ENCODE measurements around the gene TMEM51. TPM values are rescaled to one million over a fixed set of nuclear protein-coding genes. Genes with fewer than 3 reads are reported as not detected.

TMEM51 gene
- total and polyA plus RNA-seq, 5 donors from 2014 or later = not detected

DNA sequence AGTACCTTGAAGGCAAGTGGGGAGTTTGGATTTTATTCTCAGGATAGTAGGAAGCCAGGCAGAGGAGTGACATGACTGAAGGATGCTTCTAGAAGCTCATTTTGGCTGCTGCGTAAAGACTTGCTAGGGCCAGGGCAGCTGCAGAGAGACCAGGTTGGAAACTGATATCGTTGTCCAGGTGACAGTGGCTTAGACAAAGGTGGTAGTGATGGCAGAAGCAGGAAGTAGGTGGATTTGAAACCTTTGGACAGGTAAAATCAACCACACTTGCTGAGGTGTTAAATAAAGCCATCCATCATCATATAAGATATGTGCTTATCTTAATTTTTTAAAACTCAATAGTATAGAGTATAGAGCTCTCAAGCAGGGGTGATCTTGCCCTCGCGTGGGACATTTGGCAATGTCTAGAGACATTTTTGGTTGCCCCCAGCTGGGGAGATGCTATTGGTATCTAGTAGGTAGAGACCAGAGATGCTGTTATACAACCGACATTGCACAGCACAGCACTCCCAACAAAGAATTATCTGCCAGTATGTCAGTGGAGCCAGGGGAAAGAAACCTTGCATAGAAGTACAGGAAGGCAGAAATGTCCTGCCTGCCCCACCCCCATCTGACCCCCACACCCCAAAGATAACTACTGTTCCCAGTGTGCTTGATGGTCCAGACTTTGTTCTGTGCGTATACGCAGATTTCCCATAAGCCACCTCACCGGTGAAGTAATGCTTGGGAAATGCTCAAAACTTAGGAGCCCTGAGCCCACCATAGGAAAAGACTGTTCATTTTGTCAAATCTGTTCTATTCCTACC, 31.1 kb downstream of the TMEM51 start:
- no peak overlapping the region for H3K4me3 ChIP-seq (ENCODE audit: low read depth, low read length)
- H3K27me3 ChIP-seq (ENCODE audit: control insufficient read depth, insufficient read depth, low read length) = no peaks in the 10 kb centered on the region
- no peaks in the 10 kb centered on the region for H3K4me1 ChIP-seq (ENCODE audit: control insufficient read depth, insufficient read depth, low read length, poor library complexity, severe bottlenecking)
- H3K27ac Mint-ChIP-seq = no peak overlapping the region
- no peak overlapping the region for H3K4me3 Mint-ChIP-seq
- H3K36me3 ChIP-seq (ENCODE audit: control insufficient read depth, insufficient read depth, low read length) = no peaks in the 10 kb centered on the region
- no peaks in the 10 kb centered on the region for H3K9me3 Mint-ChIP-seq
- H3K27ac ChIP-seq (ENCODE audit: insufficient read depth, low read length, poor library complexity, severe bottlenecking) = no peak overlapping the region
- H3K36me3 Mint-ChIP-seq = no peaks in the 10 kb centered on the region
- peaks cover 0 to 2% (median 0%) of the 10 kb centered on the region in 4 donors for H3K4me1 Mint-ChIP-seq
- no peaks in the 10 kb centered on the region for H3K9me3 ChIP-seq (ENCODE audit: control insufficient read depth in 2 of 2, low read length in 2 of 2)
- DNase-seq (no peak), ATAC-seq (ENCODE audit: low read depth in 2 of 2) (no peak)
- H3K27me3 Mint-ChIP-seq = peaks cover 5% of the 10 kb centered on the region

DNA sequence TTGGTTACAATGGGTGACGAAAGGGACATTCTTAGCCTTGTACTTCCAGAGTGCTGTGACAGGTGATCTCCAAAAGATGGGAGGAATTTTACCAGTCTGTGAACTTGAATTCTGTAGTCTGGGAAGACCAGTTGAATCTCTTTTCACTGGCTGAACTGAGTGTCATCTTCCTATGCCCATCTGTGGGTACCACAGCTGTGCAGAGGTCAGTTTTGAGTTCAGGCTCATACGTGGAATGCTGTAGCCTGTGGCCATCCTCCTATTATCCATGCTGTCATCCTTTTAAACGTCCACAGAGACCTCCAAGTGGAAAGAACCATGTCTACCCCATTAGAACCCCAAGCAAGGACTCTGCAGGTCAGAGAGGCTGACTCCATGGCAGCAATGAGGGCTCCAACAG, 32.1 kb downstream of the TMEM51 start:
- no peak for ATAC-seq (ENCODE audit: low read depth in 2 of 2)
- H3K27ac Mint-ChIP-seq = no peak overlapping the region
- no peak overlapping the region for H3K4me3 Mint-ChIP-seq
- no peak for DNase-seq
- Histone ChIP-seq H3K27ac (ENCODE audit: insufficient read depth, low read length, poor library complexity, severe bottlenecking) (no peak overlapping the region), H3K4me3 (ENCODE audit: low read depth, low read length) (no peak overlapping the region), H3K36me3 (ENCODE audit: control insufficient read depth, insufficient read depth, low read length) (no peaks in the 10 kb centered on the region), H3K9me3 (ENCODE audit: control insufficient read depth in 2 of 2, low read length in 2 of 2) (no peaks in the 10 kb centered on the region), H3K27me3 (ENCODE audit: control insufficient read depth, insufficient read depth, low read length) (no peaks in the 10 kb centered on the region), H3K4me1 (ENCODE audit: control insufficient read depth, insufficient read depth, low read length, poor library complexity, severe bottlenecking) (no peaks in the 10 kb centered on the region)
- no peaks in the 10 kb centered on the region for H3K4me1 Mint-ChIP-seq
- H3K9me3 Mint-ChIP-seq = no peaks in the 10 kb centered on the region
- H3K27me3 Mint-ChIP-seq = peaks cover 5% of the 10 kb centered on the region
- no peaks in the 10 kb centered on the region for H3K36me3 Mint-ChIP-seq

DNA sequence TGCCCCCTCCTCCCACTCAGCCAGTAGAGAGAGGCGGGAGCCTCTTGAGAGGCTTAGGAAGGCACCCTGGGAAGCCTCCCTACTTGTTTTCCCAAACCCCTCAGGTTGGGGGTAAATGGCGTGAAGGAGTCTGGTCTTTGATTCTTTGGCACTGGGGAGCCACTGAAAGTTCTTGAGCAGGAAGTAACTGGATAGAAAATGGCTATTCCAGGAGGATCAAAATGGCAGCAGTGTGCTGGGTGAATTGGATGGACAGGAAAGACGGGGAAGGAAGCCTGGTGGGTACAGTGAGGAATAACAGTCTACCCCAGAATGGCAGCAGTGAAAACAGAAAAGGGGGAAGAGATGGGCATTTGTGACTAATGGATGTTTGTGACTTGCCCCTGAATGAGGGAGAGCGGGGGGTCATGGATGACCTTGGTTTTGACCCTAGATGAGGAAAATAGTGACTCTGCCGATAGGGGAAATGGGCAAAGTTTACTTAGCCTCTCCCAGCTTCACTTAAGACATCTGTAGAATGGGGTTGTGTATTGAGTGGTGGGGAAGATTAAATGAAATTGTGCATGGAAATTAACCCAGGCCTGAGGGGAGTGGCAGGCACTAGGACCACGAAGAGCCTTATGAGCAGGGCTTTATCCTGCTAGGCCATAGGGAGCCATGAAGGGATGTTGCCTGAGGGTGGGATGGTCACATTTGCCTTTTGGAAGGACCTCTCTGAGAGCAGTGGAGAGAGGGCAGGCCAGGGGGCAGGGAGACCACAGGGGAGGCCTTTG, 32.7 kb downstream of the TMEM51 start:
- no peak overlapping the region for H3K27ac ChIP-seq (ENCODE audit: insufficient read depth, low read length, poor library complexity, severe bottlenecking)
- ATAC-seq (ENCODE audit: low read depth in 2 of 2) (no peak), DNase-seq (no peak)
- no peaks in the 10 kb centered on the region for H3K36me3 ChIP-seq (ENCODE audit: control insufficient read depth, insufficient read depth, low read length)
- no peaks in the 10 kb centered on the region for H3K9me3 ChIP-seq (ENCODE audit: control insufficient read depth in 2 of 2, low read length in 2 of 2)
- Mint-ChIP-seq H3K27ac (peak overlapping the region in 1 of 3 donors; percentile 47), H3K27me3 (peaks cover 5% of the 10 kb centered on the region), H3K36me3 (no peaks in the 10 kb centered on the region), H3K4me3 (no peak overlapping the region), H3K4me1 (no peaks in the 10 kb centered on the region), H3K9me3 (no peaks in the 10 kb centered on the region)
- no peaks in the 10 kb centered on the region for H3K4me1 ChIP-seq (ENCODE audit: control insufficient read depth, insufficient read depth, low read length, poor library complexity, severe bottlenecking)
- no peak overlapping the region for H3K4me3 ChIP-seq (ENCODE audit: low read depth, low read length)
- no peaks in the 10 kb centered on the region for H3K27me3 ChIP-seq (ENCODE audit: control insufficient read depth, insufficient read depth, low read length)

DNA sequence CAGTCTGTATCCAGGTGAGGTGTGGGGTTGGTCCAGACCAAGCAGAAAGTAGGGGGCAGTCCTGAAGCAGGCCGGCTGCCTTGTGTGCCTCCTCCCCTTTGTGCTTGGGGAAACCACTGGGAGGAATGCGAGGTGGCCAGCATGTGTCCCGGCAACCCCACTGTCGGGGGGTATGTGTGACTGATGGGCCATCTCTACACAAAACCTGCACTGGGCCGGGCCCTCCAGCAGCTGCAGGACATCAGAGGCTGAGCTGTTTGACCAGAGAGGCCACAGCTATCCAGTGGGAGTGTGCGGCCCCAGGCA, 33.3 kb downstream of the TMEM51 start:
- Mint-ChIP-seq H3K4me1 (no peaks in the 10 kb centered on the region), H3K27ac (peak overlapping the region in 1 of 3 donors; percentile 47), H3K36me3 (no peaks in the 10 kb centered on the region), H3K9me3 (no peaks in the 10 kb centered on the region), H3K4me3 (no peak overlapping the region), H3K27me3 (peaks cover 5% of the 10 kb centered on the region)
- Histone ChIP-seq H3K4me3 (ENCODE audit: low read depth, low read length) (no peak overlapping the region), H3K27me3 (ENCODE audit: control insufficient read depth, insufficient read depth, low read length) (no peaks in the 10 kb centered on the region), H3K9me3 (ENCODE audit: control insufficient read depth in 2 of 2, low read length in 2 of 2) (no peaks in the 10 kb centered on the region), H3K4me1 (ENCODE audit: control insufficient read depth, insufficient read depth, low read length, poor library complexity, severe bottlenecking) (no peaks in the 10 kb centered on the region), H3K36me3 (ENCODE audit: control insufficient read depth, insufficient read depth, low read length) (no peaks in the 10 kb centered on the region), H3K27ac (ENCODE audit: insufficient read depth, low read length, poor library complexity, severe bottlenecking) (no peak overlapping the region)
- no peak for ATAC-seq (ENCODE audit: low read depth in 2 of 2)
- DNase-seq = no peak

DNA sequence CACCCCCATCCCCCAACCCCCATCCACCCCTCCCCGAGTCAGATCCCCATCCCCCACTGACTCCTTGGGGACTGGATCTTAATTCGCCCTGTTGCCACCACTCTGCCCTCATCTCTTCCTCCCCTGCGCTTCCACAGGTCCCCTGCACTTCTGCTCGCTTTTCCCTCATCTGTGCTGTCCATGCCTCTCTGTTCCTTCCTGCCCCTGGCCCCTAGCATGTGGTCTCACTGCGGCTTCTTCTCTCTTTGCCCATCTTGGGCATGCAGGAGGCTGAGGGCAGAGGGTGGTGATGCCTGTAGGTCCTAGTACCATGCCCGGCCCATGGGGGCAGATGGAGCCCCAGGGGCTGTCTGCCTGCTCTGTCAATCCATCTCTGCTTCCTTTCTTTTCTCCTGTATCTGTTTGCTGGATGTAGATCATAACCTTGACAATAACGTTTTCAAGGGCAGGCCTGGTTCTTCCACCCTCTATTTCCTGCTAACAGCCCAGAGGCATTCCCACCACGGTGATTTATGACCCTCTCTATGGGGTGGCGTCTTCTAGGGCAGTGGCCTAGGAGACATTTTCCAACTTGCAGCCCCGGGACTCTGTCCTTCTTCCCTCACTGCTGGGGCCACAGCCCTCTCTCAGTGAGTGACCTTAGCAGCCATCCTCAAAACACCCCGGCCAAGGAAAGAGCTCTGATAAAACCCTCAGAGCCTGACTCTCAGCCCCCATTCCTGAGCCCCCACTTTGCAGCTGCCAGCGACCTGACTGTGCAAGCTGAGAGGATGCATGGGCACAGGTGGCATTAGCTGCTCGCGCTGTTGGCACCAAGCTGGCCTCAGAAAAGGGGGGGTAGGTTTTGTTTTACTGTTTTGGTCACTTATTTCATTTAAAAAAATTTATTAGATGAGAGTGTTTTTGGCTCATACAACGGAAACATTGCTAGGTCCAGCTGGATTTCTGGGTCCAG, 33.9 kb downstream of the TMEM51 start:
- peaks cover 5% of the 10 kb centered on the region for H3K27me3 Mint-ChIP-seq
- H3K4me1 ChIP-seq (ENCODE audit: control insufficient read depth, insufficient read depth, low read length, poor library complexity, severe bottlenecking) = no peaks in the 10 kb centered on the region
- ATAC-seq (ENCODE audit: low read depth in 2 of 2) = peak in 1 of 2 donors; percentile 10

DNA sequence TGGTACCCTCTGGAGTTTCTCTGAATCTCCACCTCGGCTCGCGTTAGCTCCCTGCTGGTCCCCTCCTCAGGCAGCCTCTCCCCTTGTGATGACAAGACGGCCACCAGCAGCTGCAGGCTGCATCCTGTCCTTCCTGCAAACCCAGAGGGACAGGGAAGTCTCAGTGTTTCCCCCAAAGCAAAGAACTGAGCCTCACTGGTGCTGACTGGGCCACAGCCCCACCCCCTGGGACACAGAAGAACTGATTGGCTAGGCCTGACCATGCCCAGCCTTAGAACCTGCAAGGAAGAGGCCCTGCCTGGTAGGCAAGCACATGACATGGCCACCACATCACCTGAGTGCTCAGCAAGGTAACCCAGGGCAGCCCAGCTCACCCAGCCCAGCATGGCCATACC, 34.6 kb downstream of the TMEM51 start:
- Mint-ChIP-seq H3K9me3 (no peaks in the 10 kb centered on the region), H3K36me3 (no peaks in the 10 kb centered on the region), H3K4me3 (no peak overlapping the region), H3K27ac (no peak overlapping the region), H3K27me3 (peaks cover 5% of the 10 kb centered on the region), H3K4me1 (no peaks in the 10 kb centered on the region)
- no peaks in the 10 kb centered on the region for H3K36me3 ChIP-seq (ENCODE audit: control insufficient read depth, insufficient read depth, low read length)
- no peaks in the 10 kb centered on the region for H3K4me1 ChIP-seq (ENCODE audit: control insufficient read depth, insufficient read depth, low read length, poor library complexity, severe bottlenecking)
- no peak overlapping the region for H3K27ac ChIP-seq (ENCODE audit: insufficient read depth, low read length, poor library complexity, severe bottlenecking)
- H3K4me3 ChIP-seq (ENCODE audit: low read depth, low read length) = no peak overlapping the region
- H3K27me3 ChIP-seq (ENCODE audit: control insufficient read depth, insufficient read depth, low read length) = no peaks in the 10 kb centered on the region
- H3K9me3 ChIP-seq (ENCODE audit: control insufficient read depth in 2 of 2, low read length in 2 of 2) = no peaks in the 10 kb centered on the region
- DNase-seq (no peak), ATAC-seq (ENCODE audit: low read depth in 2 of 2) (no peak)

More for the DNA sequence above, 33.9 kb downstream of the TMEM51 start:
- Histone ChIP-seq H3K36me3 (ENCODE audit: control insufficient read depth, insufficient read depth, low read length) (no peaks in the 10 kb centered on the region), H3K4me3 (ENCODE audit: low read depth, low read length) (no peak overlapping the region), H3K9me3 (ENCODE audit: control insufficient read depth in 2 of 2, low read length in 2 of 2) (no peaks in the 10 kb centered on the region), H3K27me3 (ENCODE audit: control insufficient read depth, insufficient read depth, low read length) (no peaks in the 10 kb centered on the region), H3K27ac (ENCODE audit: insufficient read depth, low read length, poor library complexity, severe bottlenecking) (no peak overlapping the region)
- no peak for DNase-seq
- Mint-ChIP-seq H3K4me3 (no peak overlapping the region), H3K36me3 (no peaks in the 10 kb centered on the region), H3K27ac (no peak overlapping the region), H3K9me3 (no peaks in the 10 kb centered on the region), H3K4me1 (no peaks in the 10 kb centered on the region)

DNA sequence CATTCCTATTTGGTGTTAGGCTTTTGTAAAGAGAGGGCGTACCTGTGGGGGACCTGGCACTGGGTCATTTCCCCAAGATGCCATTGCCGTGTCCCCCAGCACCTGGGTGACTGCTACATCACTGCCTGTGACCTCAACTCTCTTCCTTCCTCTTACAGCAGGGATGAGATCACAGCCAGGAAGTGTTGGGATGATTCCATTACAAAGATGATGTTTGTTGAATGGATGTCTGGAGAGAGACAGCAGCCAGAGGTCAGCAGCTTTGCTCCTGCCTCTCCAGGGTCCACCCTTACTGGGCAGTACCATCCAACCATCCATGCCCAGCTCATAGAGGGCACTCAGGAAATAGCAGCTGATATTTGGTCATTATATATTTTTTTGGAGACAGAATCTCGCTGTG, 35.1 kb downstream of the TMEM51 start:
- H3K4me1 ChIP-seq (ENCODE audit: control insufficient read depth, insufficient read depth, low read length, poor library complexity, severe bottlenecking) = no peaks in the 10 kb centered on the region
- no peaks in the 10 kb centered on the region for H3K9me3 ChIP-seq (ENCODE audit: control insufficient read depth in 2 of 2, low read length in 2 of 2)
- no peak for DNase-seq
- Mint-ChIP-seq H3K27ac (no peak overlapping the region), H3K27me3 (peaks cover 5% of the 10 kb centered on the region), H3K4me1 (no peaks in the 10 kb centered on the region), H3K4me3 (no peak overlapping the region), H3K36me3 (no peaks in the 10 kb centered on the region), H3K9me3 (no peaks in the 10 kb centered on the region)
- no peak overlapping the region for H3K4me3 ChIP-seq (ENCODE audit: low read depth, low read length)
- no peak overlapping the region for H3K27ac ChIP-seq (ENCODE audit: insufficient read depth, low read length, poor library complexity, severe bottlenecking)
- no peaks in the 10 kb centered on the region for H3K36me3 ChIP-seq (ENCODE audit: control insufficient read depth, insufficient read depth, low read length)
- ATAC-seq (ENCODE audit: low read depth in 2 of 2) = no peak
- no peaks in the 10 kb centered on the region for H3K27me3 ChIP-seq (ENCODE audit: control insufficient read depth, insufficient read depth, low read length)

All from CD4-positive, CD25-positive, alpha-beta regulatory T cell (primary cell).